WTC11 (cell line): ENCODE data around the gene MYOM3. TPM values are rescaled to one million over a fixed set of nuclear protein-coding genes. Genes with fewer than 3 reads are reported as not detected.
"Not testable (repeated sequence)": the region's sequence is repeated elsewhere in the genome, so short reads cannot be mapped to it uniquely, and the experiment has no call there.

Source experiments
- ATAC-seq: fragments of 200-7000 bp; cut with Tn5 transposase; 2 replicates; pipeline ENCODE4 v1.10.0; 2021; ENCODE audit warnings: mild to moderate bottlenecking, moderate library complexity
- CTCF ChIA-PET: fragments of 300-600 bp; sonication (Branson Sonifier 250); formaldehyde crosslinking; loops from one replicate; lab custom pipeline; 2021; ENCODE audit warnings: antibody characterized with exemption; lab: Charles Lee
- POLR2A ChIA-PET: fragments of 350-600 bp; sonication (Branson Sonifier 250); formaldehyde crosslinking; loops from one replicate; lab custom pipeline; 2021; ENCODE audit warnings: antibody characterized with exemption; lab: Charles Lee
- DNase-seq: peaks from one replicate; pipeline ENCODE4 v3.0.0; 2021; ENCODE audit warnings: low spot score
- H3K27ac Mint-ChIP-seq: 2 replicates; pipeline ENCODE4 v1.8.0; 2021; ENCODE audit warnings: mixed read lengths
- H3K27me3 Mint-ChIP-seq: 2 replicates; pipeline ENCODE4 v1.8.0; 2021; ENCODE audit warnings: low read depth, mild to moderate bottlenecking, moderate library complexity, mixed read lengths
- H3K36me3 Mint-ChIP-seq: 2 replicates; pipeline ENCODE4 v1.8.0; 2021; ENCODE audit warnings: mixed read lengths
- H3K4me1 Mint-ChIP-seq: 2 replicates; pipeline ENCODE4 v1.8.0; 2022; ENCODE audit warnings: mixed read lengths
- H3K4me3 Mint-ChIP-seq: 2 replicates; pipeline ENCODE4 v1.8.0; 2021; ENCODE audit warnings: mild to moderate bottlenecking, moderate library complexity, mixed read lengths
- H3K9me3 Mint-ChIP-seq: 2 replicates; pipeline ENCODE4 v1.8.0; 2021; ENCODE audit warnings: mixed read lengths
- ARID4B ChIP-seq: sonication (generic); formaldehyde crosslinking; IDR thresholded peaks from 2 replicates; pipeline ENCODE4 v1.8.0; 2023; ENCODE audit warnings: missing genetic modification reagents, mild to moderate bottlenecking, borderline replicate concordance
- ATF3 ChIP-seq: sonication (generic); formaldehyde crosslinking; conservative IDR thresholded peaks from 2 replicates; pipeline ENCODE4 v1.8.1; 2022; ENCODE audit warnings: mild to moderate bottlenecking, missing genetic modification reagents
- CBFB ChIP-seq: sonication (generic); formaldehyde crosslinking; IDR thresholded peaks from 2 replicates; pipeline ENCODE4 v1.8.1; 2022; ENCODE audit warnings: mild to moderate bottlenecking, low read depth, missing genetic modification reagents
- CREB1 ChIP-seq: sonication (generic); formaldehyde crosslinking; IDR thresholded peaks from 2 replicates; pipeline ENCODE4 v1.8.0; 2023; ENCODE audit warnings: mild to moderate bottlenecking, missing genetic modification reagents
- CREM ChIP-seq: sonication (generic); formaldehyde crosslinking; IDR thresholded peaks from 2 replicates; pipeline ENCODE4 v1.8.1; 2022; ENCODE audit warnings: mild to moderate bottlenecking, missing genetic modification reagents, moderate library complexity
- E2F5 ChIP-seq: sonication (generic); formaldehyde crosslinking; IDR thresholded peaks from 2 replicates; pipeline ENCODE4 v1.8.1; 2022; ENCODE audit warnings: mild to moderate bottlenecking, moderate library complexity, missing genetic modification reagents
- ESRRA ChIP-seq: sonication (generic); formaldehyde crosslinking; IDR thresholded peaks from 2 replicates; pipeline ENCODE4 v1.8.1; 2022; ENCODE audit warnings: mild to moderate bottlenecking, missing genetic modification reagents, borderline replicate concordance
- HMGA2 ChIP-seq: fragments of 250-450 bp; sonication (Bioruptor Pico); IDR thresholded peaks from 2 replicates; pipeline ENCODE4 v1.4.0; 2021; ENCODE audit warnings: mild to moderate bottlenecking, moderate library complexity
- IRF2 ChIP-seq: sonication (generic); formaldehyde crosslinking; IDR thresholded peaks from 2 replicates; pipeline ENCODE4 v1.8.0; 2022; ENCODE audit warnings: low read depth, missing genetic modification reagents, borderline replicate concordance
- NFATC4 ChIP-seq: fragments of 250-450 bp; sonication (Bioruptor Pico); IDR thresholded peaks from 2 replicates; pipeline ENCODE4 v1.9.0; 2021; ENCODE audit warnings: mild to moderate bottlenecking
- NFYB ChIP-seq: sonication (generic); formaldehyde crosslinking; conservative IDR thresholded peaks from 2 replicates; pipeline ENCODE4 v1.8.0; 2022; ENCODE audit warnings: low read depth, missing genetic modification reagents
- NR3C1 ChIP-seq: sonication (generic); formaldehyde crosslinking; conservative IDR thresholded peaks from 2 replicates; pipeline ENCODE4 v1.8.1; 2023; ENCODE audit warnings: low read depth, mild to moderate bottlenecking, missing genetic modification reagents
- OVOL2 ChIP-seq: fragments of 250-450 bp; sonication (Bioruptor Pico); IDR thresholded peaks from 2 replicates; pipeline ENCODE4 v1.9.0; 2021; ENCODE audit warnings: mild to moderate bottlenecking, borderline replicate concordance
- PRRX2 ChIP-seq: fragments of 250-450 bp; sonication (Bioruptor Pico); IDR thresholded peaks from 2 replicates; pipeline ENCODE4 v1.8.0; 2021; ENCODE audit warnings: mild to moderate bottlenecking
- TEAD4 ChIP-seq: sonication (generic); formaldehyde crosslinking; IDR thresholded peaks from 2 replicates; pipeline ENCODE4 v1.8.0; 2022; ENCODE audit warnings: mild to moderate bottlenecking, missing genetic modification reagents
- ZNF219 ChIP-seq: sonication (generic); formaldehyde crosslinking; IDR thresholded peaks from 2 replicates; pipeline ENCODE4 v1.8.0; 2023; ENCODE audit warnings: missing genetic modification reagents, mild to moderate bottlenecking, borderline replicate concordance
- ZNF263 ChIP-seq: sonication (generic); formaldehyde crosslinking; IDR thresholded peaks from 2 replicates; pipeline ENCODE4 v1.8.1; 2022; ENCODE audit warnings: low read depth, mild to moderate bottlenecking, moderate library complexity, missing genetic modification reagents
- ZNF396 ChIP-seq: fragments of 250-450 bp; sonication (Bioruptor Pico); IDR thresholded peaks from 2 replicates; pipeline ENCODE4 v1.8.0; 2021; ENCODE audit warnings: mild to moderate bottlenecking, moderate library complexity, borderline replicate concordance
- ZNF423 ChIP-seq: fragments of 250-450 bp; sonication (Bioruptor Pico); IDR thresholded peaks from 2 replicates; pipeline ENCODE4 v2.1.2; 2022; ENCODE audit warnings: mild to moderate bottlenecking, moderate library complexity
- total RNA-seq: library from RNA; stranded (reverse); gene quantifications from 3 replicates; pipeline ENCODE4 v1.2.3, GENCODE V29; 2021
- TF ChIP-seq, protein P1 (sequence below): sonication (generic); formaldehyde crosslinking; IDR thresholded peaks from 2 replicates; pipeline ENCODE4 v1.8.0; 2022; ENCODE audit warnings: mild to moderate bottlenecking, missing genetic modification reagents
- TF ChIP-seq, protein P2 (sequence below): sonication (generic); formaldehyde crosslinking; IDR thresholded peaks from 2 replicates; pipeline ENCODE4 v1.8.1; 2022; ENCODE audit warnings: mild to moderate bottlenecking, missing genetic modification reagents, moderate library complexity, borderline replicate concordance

The MYOM3 gene
- total RNA-seq, 1 experiment from 2014 or later, result 0.13 TPM

DNA sequence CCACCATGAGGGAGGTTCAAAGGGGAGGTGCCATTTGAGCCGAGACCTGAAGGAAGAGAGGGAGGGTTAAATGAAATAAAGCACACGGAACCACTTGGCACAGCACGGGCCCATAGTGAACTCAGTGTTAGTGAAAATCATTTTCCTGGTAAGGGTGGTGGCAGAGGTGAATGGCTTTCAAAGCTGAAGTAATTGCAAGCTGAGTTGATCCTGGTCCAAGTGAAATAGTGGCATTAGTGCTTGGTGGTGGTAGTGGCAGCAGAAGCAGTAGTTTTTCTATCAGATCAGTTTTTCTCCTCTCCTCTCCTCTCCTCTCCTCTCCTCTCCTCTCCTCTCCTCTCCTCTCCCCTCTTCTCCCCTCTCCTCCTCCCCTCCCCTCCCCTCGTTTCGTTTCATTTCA is 101.3 kb downstream of the MYOM3 start (continued):
- no peak for TF ChIP-seq ARID4B (CRISPR knock-in tag)
- no peak for TF ChIP-seq PRRX2 (CRISPR knock-in tag)
- no peak for TF ChIP-seq HMGA2 (CRISPR knock-in tag)
- TF ChIP-seq ZNF263 (CRISPR knock-in tag), result no peak
- TF ChIP-seq, all 79 proteins: peak for 0

DNA sequence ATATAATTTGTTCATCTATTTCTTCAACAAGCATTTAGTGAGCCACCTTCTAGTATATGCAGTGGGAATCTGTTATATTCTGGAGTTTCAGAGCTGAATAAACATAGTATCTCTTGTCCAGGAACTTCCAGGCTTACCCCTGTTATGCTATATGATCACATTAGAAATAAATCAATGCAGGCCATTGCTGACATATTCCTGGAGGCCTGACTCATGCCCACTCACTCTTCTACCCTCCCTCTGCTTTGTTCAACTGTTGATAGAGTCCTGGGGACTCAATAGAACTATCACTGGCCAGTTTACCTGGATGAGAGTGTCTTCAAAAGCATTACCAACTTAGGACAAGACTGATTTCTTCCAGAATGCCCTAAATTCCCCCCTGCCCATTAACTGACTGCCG is 102.5 kb downstream of the MYOM3 start:
- POLR2A ChIA-PET, result no interaction called here
- peaks cover 18% of the 10 kb centered on the region for H3K4me1 Mint-ChIP-seq
- H3K27ac Mint-ChIP-seq, result no peak overlapping the region
- DNase-seq (no peak), ATAC-seq (peak; percentile 38; the same call in 1 of the 2 replicates)
- H3K27me3 Mint-ChIP-seq, result no peaks in the 10 kb centered on the region
- H3K36me3 Mint-ChIP-seq, result no peaks in the 10 kb centered on the region
- no peaks in the 10 kb centered on the region for H3K9me3 Mint-ChIP-seq
- no peak overlapping the region for H3K4me3 Mint-ChIP-seq
- CTCF ChIA-PET, result no interaction called here
- TF ChIP-seq, protein P1, sequence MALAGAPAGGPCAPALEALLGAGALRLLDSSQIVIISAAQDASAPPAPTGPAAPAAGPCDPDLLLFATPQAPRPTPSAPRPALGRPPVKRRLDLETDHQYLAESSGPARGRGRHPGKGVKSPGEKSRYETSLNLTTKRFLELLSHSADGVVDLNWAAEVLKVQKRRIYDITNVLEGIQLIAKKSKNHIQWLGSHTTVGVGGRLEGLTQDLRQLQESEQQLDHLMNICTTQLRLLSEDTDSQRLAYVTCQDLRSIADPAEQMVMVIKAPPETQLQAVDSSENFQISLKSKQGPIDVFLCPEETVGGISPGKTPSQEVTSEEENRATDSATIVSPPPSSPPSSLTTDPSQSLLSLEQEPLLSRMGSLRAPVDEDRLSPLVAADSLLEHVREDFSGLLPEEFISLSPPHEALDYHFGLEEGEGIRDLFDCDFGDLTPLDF, result no peak
- TF ChIP-seq PRRX2 (CRISPR knock-in tag) (no peak), NFATC4 (CRISPR knock-in tag) (no peak), ESRRA (CRISPR knock-in tag) (no peak), NR3C1 (no peak), ZNF219 (no peak), ZNF396 (CRISPR knock-in tag) (no peak), E2F5 (CRISPR knock-in tag) (no peak), OVOL2 (no peak), CREM (CRISPR knock-in tag) (no peak), CREB1 (CRISPR knock-in tag) (no peak), CBFB (no peak), ARID4B (CRISPR knock-in tag) (no peak), HMGA2 (CRISPR knock-in tag) (no peak), TEAD4 (CRISPR knock-in tag) (no peak), IRF2 (CRISPR knock-in tag) (no peak), ZNF423 (CRISPR knock-in tag) (no peak), ATF3 (CRISPR knock-in tag) (no peak), NFYB (CRISPR knock-in tag) (no peak)
- TF ChIP-seq, protein P2, sequence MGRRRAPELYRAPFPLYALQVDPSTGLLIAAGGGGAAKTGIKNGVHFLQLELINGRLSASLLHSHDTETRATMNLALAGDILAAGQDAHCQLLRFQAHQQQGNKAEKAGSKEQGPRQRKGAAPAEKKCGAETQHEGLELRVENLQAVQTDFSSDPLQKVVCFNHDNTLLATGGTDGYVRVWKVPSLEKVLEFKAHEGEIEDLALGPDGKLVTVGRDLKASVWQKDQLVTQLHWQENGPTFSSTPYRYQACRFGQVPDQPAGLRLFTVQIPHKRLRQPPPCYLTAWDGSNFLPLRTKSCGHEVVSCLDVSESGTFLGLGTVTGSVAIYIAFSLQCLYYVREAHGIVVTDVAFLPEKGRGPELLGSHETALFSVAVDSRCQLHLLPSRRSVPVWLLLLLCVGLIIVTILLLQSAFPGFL (CRISPR knock-in tag), result no peak
- TF ChIP-seq, all 79 proteins: peak for 0

DNA sequence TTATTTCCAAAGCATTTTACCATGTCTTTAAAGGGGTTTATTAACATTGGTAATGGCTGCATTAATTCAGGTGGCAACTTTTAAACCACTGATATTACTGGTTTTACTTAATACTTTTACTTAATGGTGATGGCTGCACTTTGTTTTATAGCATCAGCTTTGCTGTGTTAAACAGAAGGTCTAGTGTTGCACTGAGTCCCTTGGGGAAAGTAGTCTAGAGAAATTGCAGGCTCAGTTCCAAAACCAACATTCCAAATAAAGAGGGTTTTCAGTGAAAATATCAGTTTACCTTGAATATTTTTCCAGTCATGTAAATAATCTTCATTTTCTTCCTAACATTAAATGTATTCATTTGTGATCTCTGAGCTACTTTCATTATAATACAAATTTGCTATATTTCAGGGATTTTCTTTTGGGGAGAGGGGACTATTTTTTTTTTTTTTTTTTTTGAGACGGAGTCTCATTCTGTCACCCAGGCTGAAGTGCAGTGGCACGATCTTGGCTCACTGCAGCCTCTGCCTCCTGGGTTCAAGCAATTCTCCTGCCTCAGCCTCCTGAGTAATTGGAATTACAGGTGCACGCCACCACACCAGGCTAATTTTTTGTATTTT is 103.3 kb downstream of the MYOM3 start:
- H3K27me3 Mint-ChIP-seq, H3K4me3 Mint-ChIP-seq, ATAC-seq, DNase-seq, H3K27ac Mint-ChIP-seq, H3K36me3 Mint-ChIP-seq, POLR2A ChIA-PET, CTCF ChIA-PET, H3K9me3 Mint-ChIP-seq: not testable (repeated sequence)
- H3K4me1 Mint-ChIP-seq, result peaks cover 26% of the 10 kb centered on the region
